Hematopoietic multipotent progenitor cell treated with erythropoietin and hydrocortisone succinate and interleukin-3 and kit ligand, for 15 days (in vitro differentiated cells): ENCODE data around the gene SEC23B.
"Not testable (repeated sequence)": the region's sequence is repeated elsewhere in the genome, so short reads cannot be mapped to it uniquely, and the experiment has no call there.

Source experiments
- DNase-seq: peaks from one replicate; pipeline ENCODE4 v3.0.0-alpha.2; 2015; ENCODE audit warnings: low spot score

SEC23B gene

GRCh38 chr20:18526761-18527160, 19.0 kb downstream of the SEC23B start:
- DNase-seq = not testable (repeated sequence)

- no peak for DNase-seq
These were observed 19.6 kb downstream of the SEC23B start for GRCh38 chr20:18527339-18527738.

DNA sequence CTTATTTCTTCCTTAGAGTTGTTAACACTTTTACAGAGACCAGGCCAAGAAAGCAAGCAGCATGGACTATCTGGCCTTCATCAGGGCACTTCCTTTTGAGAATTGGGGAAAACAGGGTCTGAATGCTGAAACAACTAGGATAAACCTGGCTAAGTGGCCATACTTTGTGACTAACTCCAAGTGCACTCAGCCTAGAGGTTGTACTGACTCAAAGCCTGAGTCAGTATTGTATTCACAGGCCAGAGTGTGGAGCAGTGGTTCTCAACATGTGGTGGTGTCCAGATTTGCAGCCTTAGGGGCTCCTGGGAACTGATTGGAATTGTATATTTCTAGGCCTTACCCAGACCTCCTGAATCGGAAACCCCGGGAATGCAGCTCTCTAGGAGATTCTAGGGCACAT, 20.1 kb downstream of the SEC23B start:
- DNase-seq = no peak

- DNase-seq = no peak
These were observed 21.3 kb downstream of the SEC23B start for GRCh38 chr20:18529041-18529440.

- DNase-seq = no peak
These were observed 24.9 kb downstream of the SEC23B start for GRCh38 chr20:18532626-18533025.

DNA sequence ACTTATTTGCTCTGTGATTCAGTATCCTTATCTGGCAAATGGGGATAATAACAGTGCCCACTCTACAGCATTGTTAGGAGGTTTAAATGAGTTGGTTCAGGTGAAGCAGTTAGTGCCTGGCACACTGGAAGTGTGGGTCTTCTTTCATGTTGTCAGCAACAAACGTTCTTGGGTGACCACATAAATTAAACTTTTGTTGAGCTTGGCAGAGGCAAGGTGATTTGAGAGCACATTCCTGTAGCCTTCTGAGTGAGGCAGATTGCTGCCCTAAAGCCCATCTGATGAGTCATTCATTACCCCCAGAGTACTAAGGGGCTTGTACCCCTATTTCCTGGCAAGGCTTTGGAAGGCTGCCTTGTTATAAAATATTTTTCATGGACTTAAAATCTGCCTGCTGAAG, 25.8 kb downstream of the SEC23B start:
- DNase-seq = no peak

DNA sequence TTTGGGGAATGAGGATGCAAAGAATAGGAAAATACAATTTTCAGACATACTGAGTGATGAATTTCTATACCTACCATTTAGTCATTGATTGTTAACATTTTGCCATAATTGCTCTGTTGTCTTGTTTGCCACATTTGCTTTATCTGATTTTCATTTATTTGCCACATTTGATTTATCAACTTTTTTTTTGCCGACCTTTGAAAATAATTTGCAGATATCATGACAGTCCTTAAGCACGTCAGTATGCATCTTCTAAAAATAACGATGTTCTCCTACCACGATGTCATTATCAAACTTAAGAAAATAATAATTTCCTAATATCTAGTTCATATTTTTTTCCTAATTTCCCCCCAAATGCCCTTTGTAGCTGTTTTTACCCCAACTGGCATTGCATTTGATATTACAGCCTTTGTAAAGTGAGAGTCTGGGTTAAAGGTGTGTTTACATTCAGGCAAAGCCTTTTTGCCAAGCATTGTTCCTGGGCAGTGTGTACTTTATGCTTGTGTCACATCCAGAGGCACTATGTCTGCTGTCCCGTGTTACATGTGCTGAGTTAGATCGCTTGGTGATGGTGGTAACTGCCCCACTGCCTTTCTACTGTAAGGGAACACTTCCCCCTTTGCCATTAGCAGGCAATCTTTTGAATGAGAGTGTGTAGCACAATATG, 26.4 kb downstream of the SEC23B start:
- DNase-seq = no peak

GRCh38 chr20:18537651-18538050, 29.9 kb downstream of the SEC23B start:
- DNase-seq = no peak

DNA sequence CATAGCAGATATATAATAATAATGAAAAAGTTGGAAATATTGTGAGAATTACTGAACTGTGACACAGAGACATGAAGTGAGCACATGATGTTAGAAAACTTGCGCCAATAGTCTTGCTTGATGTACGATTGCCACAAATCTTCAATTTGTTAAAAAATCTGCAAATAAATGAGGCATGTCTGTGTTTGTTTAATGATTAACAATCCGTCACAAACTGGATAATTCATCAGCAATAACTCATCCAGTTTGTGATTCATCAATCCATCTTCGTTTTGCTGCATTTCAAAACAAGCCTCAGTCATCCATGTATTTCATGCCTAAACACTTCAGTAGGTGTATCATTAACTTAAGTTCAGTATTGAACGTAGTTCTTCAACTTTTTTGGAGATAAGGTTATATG, 34.0 kb downstream of the SEC23B start:
- DNase-seq = no peak

DNA sequence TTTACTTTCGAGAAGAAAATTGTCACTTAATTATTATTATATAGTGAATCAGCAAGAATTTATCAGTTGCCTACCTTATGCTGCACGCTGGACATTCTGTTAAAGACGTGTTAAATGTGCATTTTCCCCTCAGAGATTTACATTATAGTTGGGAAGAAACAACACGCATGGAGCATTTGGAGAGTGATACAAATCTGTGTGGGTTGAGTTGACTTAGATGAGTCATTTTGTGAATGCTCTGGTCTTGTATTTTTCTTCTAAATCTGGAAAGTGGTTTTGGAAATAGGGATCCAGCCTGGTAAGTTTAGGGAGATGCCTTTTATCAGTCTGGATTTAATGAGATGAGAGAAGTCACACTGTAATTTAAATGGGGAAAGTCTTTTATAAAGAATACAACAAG, 35.5 kb downstream of the SEC23B start:
- no peak for DNase-seq

DNA sequence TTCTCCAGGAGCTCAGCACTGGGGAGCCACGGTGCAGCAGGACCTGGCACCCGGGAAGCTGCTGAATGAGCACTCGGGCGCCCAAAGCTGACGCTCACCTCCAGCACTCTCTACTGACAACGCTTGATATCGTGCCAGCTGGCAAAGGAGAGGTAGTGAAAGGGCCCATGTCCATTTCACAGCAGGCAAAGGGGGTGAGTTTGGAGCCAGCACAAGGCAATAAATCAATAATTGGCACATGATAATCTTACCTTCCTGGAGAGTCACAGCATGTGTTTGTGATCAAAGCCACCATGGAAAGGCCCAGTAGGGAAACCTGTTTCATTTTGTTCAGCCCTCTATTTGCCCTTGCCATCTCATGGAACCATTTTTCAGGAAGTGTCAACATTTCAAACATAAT, 36.2 kb downstream of the SEC23B start:
- no peak for DNase-seq

GRCh38 chr20:18545566-18545965, 37.8 kb downstream of the SEC23B start:
- DNase-seq = no peak

DNA sequence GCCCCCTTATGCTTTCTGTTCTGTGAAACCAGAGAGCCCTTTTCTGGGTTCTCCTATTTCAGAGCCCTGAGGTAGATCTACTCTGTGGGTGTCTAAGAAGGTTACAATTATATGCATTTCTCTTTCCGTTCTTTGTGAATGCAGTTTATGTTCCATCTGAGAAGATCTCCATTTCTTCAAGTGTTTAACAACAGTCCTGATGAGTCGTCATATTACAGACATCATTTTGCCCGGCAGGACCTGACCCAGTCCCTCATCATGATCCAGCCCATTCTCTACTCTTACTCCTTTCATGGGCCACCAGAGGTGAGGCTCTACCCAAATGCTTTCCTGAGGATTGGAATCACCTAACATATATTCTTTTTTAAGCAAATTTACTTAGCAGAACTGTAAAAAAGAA, 40.7 kb downstream of the SEC23B start:
- DNase-seq = no peak

DNA sequence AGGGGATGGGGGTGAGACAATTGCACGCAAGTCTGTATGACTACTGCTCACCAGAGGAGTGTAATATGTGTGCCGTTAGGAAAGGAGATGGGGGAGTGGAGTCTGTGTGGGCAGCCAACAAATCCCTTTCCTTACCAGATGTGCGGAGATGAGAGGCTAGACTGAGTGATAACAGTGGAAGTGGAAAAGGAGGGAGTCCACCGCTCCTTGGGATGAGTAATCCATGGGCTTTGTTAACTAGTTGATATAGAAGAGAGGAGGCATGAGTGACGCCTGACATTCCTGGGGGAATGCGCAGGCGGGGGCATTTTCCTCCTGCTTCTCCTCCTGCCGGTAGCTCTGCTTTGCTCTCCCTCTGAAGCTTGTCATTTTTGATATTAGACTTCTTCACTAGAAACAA, 46.0 kb downstream of the SEC23B start:
- DNase-seq = no peak

GRCh38 chr20:18566892-18567738, 59.4 kb downstream of the SEC23B start, which contains the start of gene SMIM26:
TSS of gene SMIM26 (plus strand) at chr20:18567432. CDS start at chr20:18567479, 47 bp downstream.
- DNase-seq = peak; percentile 94

- no peak for DNase-seq
These were observed 60.0 kb downstream of the SEC23B start for GRCh38 chr20:18567739-18568091.

GRCh38 chr20:18571009-18571408, 63.3 kb downstream of the SEC23B start:
- DNase-seq = no peak

GRCh38 chr20:18571578-18571977, 63.8 kb downstream of the SEC23B start:
- DNase-seq = no peak

GRCh38 chr20:18577942-18578341, 70.2 kb downstream of the SEC23B start:
- no peak for DNase-seq

GRCh38 chr20:18578581-18578980, 70.8 kb downstream of the SEC23B start:
- DNase-seq = no peak

DNA sequence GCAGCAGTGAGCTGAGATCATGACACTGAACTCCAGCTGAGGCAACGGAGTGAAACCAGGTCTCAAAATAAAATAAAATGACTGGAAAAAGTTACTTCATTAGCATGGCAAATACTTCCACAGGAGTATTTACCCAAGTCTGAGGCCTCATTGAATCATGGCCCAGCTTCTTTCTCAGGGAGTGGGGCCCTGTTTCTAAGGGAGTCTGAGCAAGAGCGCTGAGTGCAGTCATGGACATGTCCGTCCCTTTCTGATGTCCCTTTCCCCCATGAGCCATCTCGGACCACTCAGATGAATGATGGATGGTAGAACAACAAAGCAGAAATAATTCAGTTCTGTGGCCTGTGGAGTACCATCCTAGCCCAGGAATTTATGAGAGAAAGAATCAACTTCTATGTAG, 72.3 kb downstream of the SEC23B start:
- DNase-seq = no peak

DNA sequence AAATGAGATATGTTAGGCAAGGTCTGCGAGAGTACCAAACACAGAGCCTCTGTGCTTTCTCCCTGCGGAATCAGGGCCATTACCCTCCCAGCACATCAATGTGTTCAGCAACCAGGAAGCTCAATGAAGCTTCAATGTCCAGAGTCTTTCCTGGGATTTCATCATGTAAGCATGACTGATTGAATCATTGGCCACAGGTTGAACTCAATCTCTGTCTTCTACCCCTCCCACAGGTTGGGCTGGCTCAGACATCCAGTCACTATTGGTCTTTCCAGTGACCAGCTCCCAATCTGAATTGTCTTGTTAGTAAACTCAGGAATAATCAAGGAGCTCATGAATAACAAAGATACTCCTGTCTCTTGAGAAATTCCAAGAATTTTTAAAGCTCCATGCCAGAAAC, 77.4 kb downstream of the SEC23B start:
- DNase-seq = no peak
